ENCODE measurements around the gene CAPN12.

DNA sequence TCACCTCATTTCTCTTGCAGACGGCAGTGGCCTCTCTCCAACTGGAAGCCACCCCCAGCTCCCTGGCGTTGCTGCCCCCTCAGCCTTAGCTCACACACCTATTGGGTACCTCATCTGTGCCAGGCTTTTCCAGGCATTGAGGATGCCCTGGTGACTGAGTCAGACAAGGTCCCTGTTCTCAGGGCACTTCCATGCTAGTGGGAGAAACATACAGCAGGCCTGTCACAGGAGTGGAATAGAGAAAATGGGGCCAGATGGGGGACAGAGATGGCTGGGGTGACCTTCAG, 33.9 kb downstream of the CAPN12 start:
- TF ChIP-seq, protein P1, sequence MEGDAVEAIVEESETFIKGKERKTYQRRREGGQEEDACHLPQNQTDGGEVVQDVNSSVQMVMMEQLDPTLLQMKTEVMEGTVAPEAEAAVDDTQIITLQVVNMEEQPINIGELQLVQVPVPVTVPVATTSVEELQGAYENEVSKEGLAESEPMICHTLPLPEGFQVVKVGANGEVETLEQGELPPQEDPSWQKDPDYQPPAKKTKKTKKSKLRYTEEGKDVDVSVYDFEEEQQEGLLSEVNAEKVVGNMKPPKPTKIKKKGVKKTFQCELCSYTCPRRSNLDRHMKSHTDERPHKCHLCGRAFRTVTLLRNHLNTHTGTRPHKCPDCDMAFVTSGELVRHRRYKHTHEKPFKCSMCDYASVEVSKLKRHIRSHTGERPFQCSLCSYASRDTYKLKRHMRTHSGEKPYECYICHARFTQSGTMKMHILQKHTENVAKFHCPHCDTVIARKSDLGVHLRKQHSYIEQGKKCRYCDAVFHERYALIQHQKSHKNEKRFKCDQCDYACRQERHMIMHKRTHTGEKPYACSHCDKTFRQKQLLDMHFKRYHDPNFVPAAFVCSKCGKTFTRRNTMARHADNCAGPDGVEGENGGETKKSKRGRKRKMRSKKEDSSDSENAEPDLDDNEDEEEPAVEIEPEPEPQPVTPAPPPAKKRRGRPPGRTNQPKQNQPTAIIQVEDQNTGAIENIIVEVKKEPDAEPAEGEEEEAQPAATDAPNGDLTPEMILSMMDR (IDR thresholded peaks at IDR 0.05) = no peak
- TF ChIP-seq EP300 (IDR thresholded peaks at IDR 0.05) = no peak
- no peak for TF ChIP-seq POLR2A (IDR thresholded peaks at IDR 0.05)
